Caco-2 (cell line): ENCODE results near the gene BEAN1. TPM values are rescaled to one million over a fixed set of nuclear protein-coding genes. Genes with fewer than 3 reads are reported as not detected.
"Not testable (repeated sequence)": the region's sequence is repeated elsewhere in the genome, so short reads cannot be mapped to it uniquely, and the experiment has no call there.

Experiments used
- BruUV-seq: library from RNA; stranded (reverse); fragments of 400-500 nt; replicated peaks from 2 replicates; lab custom pipeline; 2021; lab: Mats Ljungman, UMichigan
- CTCF ChIA-PET: fragments of 300-600 bp; sonication (Branson Sonifier 250); formaldehyde crosslinking; loops from one replicate; lab custom pipeline; 2022; ENCODE audit warnings: antibody characterized with exemption; lab: Charles Lee
- POLR2A ChIA-PET: fragments of 300-600 bp; sonication (Branson Sonifier 250); formaldehyde crosslinking; loops from one replicate; lab custom pipeline; 2022; ENCODE audit warnings: antibody characterized with exemption; lab: Charles Lee
- DNase-seq, 2 experiments: peaks; one replicate each; pipeline versions ENCODE4 v3.0.0 to v3.0.0-alpha.2; 2020 to 2022
- H3K27me3 ChIP-seq: replicated peaks from 2 replicates; pipeline ENCODE4 v1.6.0; 2011; ENCODE audit warnings: low read length; ENCODE audit not compliant: control insufficient read depth, insufficient read depth
- H3K36me3 ChIP-seq: 2 replicates; pipeline ENCODE4 v1.5.1; 2011; ENCODE audit warnings: low read length; ENCODE audit not compliant: control insufficient read depth, insufficient read depth
- H3K4me1 ChIP-seq: fragments of 250-450 bp; sonication (Bioruptor Pico); 2 replicates; pipeline ENCODE4 v1.5.1; 2020; ENCODE audit warnings: mild to moderate bottlenecking
- H3K4me3 ChIP-seq: 2 replicates; pipeline ENCODE4 v1.5.1; 2011; ENCODE audit warnings: low read depth, mild to moderate bottlenecking, control low read depth, low read length
- H3K9me3 ChIP-seq: fragments of 250-450 bp; sonication (Bioruptor Pico); 2 replicates; pipeline ENCODE4 v1.5.1; 2020; ENCODE audit warnings: mild to moderate bottlenecking, moderate library complexity
- H3K27ac Mint-ChIP-seq: one replicate; pipeline ENCODE4 v1.8.0; 2022; ENCODE audit warnings: mixed read lengths; ENCODE audit not compliant: unreplicated experiment
- H3K27me3 Mint-ChIP-seq: one replicate; pipeline ENCODE4 v1.8.0; 2022; ENCODE audit warnings: mixed read lengths; ENCODE audit not compliant: insufficient read depth, unreplicated experiment
- H3K36me3 Mint-ChIP-seq: one replicate; pipeline ENCODE4 v1.8.0; 2022; ENCODE audit warnings: mild to moderate bottlenecking, mixed read lengths; ENCODE audit not compliant: insufficient read depth, unreplicated experiment
- H3K4me1 Mint-ChIP-seq: one replicate; pipeline ENCODE4 v1.8.0; 2022; ENCODE audit warnings: low read depth, mixed read lengths; ENCODE audit not compliant: unreplicated experiment
- H3K4me3 Mint-ChIP-seq: one replicate; pipeline ENCODE4 v1.8.0; 2022; ENCODE audit warnings: mild to moderate bottlenecking, moderate library complexity, mixed read lengths; ENCODE audit not compliant: unreplicated experiment
- H3K9me3 Mint-ChIP-seq: one replicate; pipeline ENCODE4 v1.8.0; 2022; ENCODE audit warnings: mixed read lengths; ENCODE audit not compliant: unreplicated experiment
- CTCF ChIP-seq, 2 experiments: fragments of 200-600 bp in 1 of 2; IDR thresholded peaks; 1 replicate in 1 of 2; 2 replicates in 1 of 2; pipeline versions ENCODE4 v1.5.1 to v1.8.0; 2011 to 2022; ENCODE audit warnings: antibody characterized with exemption in 1 of 2, control low read depth in 1 of 2, inconsistent platforms in 1 of 2, low read depth in 1 of 2, low read length in 1 of 2, mild to moderate bottlenecking in 1 of 2, moderate library complexity in 1 of 2; ENCODE audit not compliant: insufficient read depth in 1 of 2, severe bottlenecking in 1 of 2, unreplicated experiment in 1 of 2
- intact Hi-C: fragments of 100-400 bp; cut with micrococcal nuclease; formaldehyde crosslinking; loops from one replicate; pipeline ENCODE4 v1.10.0; 2022; ENCODE audit not compliant: unreplicated experiment
- total RNA-seq: library from RNA; stranded (reverse); gene quantifications from 2 replicates; pipeline ENCODE4 v1.2.3, GENCODE V29; 2022

The BEAN1 gene
- total RNA-seq, 1 experiment from 2014 or later, result not detected

- H3K9me3 ChIP-seq, H3K9me3 Mint-ChIP-seq, H3K27me3 ChIP-seq, intact Hi-C loops, POLR2A ChIA-PET, H3K4me3 Mint-ChIP-seq, H3K36me3 ChIP-seq, H3K27me3 Mint-ChIP-seq, BruUV-seq, H3K36me3 Mint-ChIP-seq, H3K4me3 ChIP-seq, DNase-seq, CTCF ChIA-PET: not testable (repeated sequence)
- Mint-ChIP-seq H3K27ac (peak overlapping the region; percentile 57), H3K4me1 (peaks cover 46% of the 10 kb centered on the region)
- peaks cover 43% of the 10 kb centered on the region for H3K4me1 ChIP-seq
Observed at GRCh38 chr16:66514980-66515595, 88.0 kb downstream of the BEAN1 start.

- no peak overlapping the region for H3K4me3 Mint-ChIP-seq
- CTCF ChIA-PET, result interaction anchor here (0.6 kb wide), 1 partner anchor 397 kb away, joined by 4 read pairs; no protein-coding TSS in a partner anchor
Observed at GRCh38 chr16:66515596-66516508, 88.8 kb downstream of the BEAN1 start.

GRCh38 chr16:66516509-66516807 lies 89.4 kb downstream of the BEAN1 start:
- ChIA-PET POLR2A (no interaction called here), CTCF (no interaction called here)
- no TSS peak for BruUV-seq
- Mint-ChIP-seq H3K4me1 (peaks cover 46% of the 10 kb centered on the region), H3K27me3 (no peaks in the 10 kb centered on the region), H3K27ac (peak overlapping the region; percentile 98), H3K36me3 (peaks cover 9% of the 10 kb centered on the region), H3K4me3 (peak overlapping the region; percentile 72), H3K9me3 (no peaks in the 10 kb centered on the region)
- Histone ChIP-seq H3K36me3 (no peaks in the 10 kb centered on the region; the same call in none of the 2 replicates), H3K27me3 (no peaks in the 10 kb centered on the region), H3K4me3 (no peak overlapping the region), H3K4me1 (peaks cover 42% of the 10 kb centered on the region), H3K9me3 (no peaks in the 10 kb centered on the region)
- DNase-seq, result no peak
- TF ChIP-seq CTCF (IDR thresholded peaks at IDR 0.05; ENCODE audit: insufficient read depth in 1 of 2, low read depth in 1 of 2, low read length in 1 of 2, severe bottlenecking in 1 of 2, unreplicated experiment in 1 of 2), result no peak
- intact Hi-C loops, result loop anchor here (1.0 kb wide), 1 partner anchor 36 kb away; the partner anchor contains the start of gene CKLF

More at GRCh38 chr16:66515596-66516508, 88.8 kb downstream of the BEAN1 start:
- Mint-ChIP-seq H3K27ac (peak overlapping the region; percentile 98), H3K4me1 (peaks cover 46% of the 10 kb centered on the region), H3K27me3 (no peaks in the 10 kb centered on the region), H3K9me3 (no peaks in the 10 kb centered on the region), H3K36me3 (peaks cover 9% of the 10 kb centered on the region)
- Histone ChIP-seq H3K4me1 (peaks cover 43% of the 10 kb centered on the region), H3K36me3 (peaks cover 1% of the 10 kb centered on the region), H3K4me3 (no peak overlapping the region), H3K27me3 (no peaks in the 10 kb centered on the region), H3K9me3 (no peaks in the 10 kb centered on the region)
- intact Hi-C loops, result loop anchor here (1.0 kb wide), 1 partner anchor 36 kb away; the partner anchor contains the start of gene CKLF
- POLR2A ChIA-PET, result no interaction called here
- DNase-seq, result no peak
- no TSS peak for BruUV-seq
- TF ChIP-seq CTCF (IDR thresholded peaks at IDR 0.05; ENCODE audit: insufficient read depth in 1 of 2, low read depth in 1 of 2, low read length in 1 of 2, severe bottlenecking in 1 of 2, unreplicated experiment in 1 of 2), result no peak
